ENCODE measurements around the gene CHD6. TPM values are rescaled to one million over a fixed set of nuclear protein-coding genes. Genes with fewer than 3 reads are reported as not detected.

Gene CHD6
- total RNA-seq, 1 experiment from 2014 or later, result 51.1 TPM

- Histone ChIP-seq H3K9me3 (ENCODE audit: insufficient read depth, low read depth) (no peaks in the 10 kb centered on the region), H4K20me1 (ENCODE audit: insufficient read depth) (no peaks in the 10 kb centered on the region), H3F3A (ENCODE audit: insufficient read depth, low read depth) (no peaks in the 10 kb centered on the region), H2AFZ (no peak overlapping the region), H3K27me3 (ENCODE audit: insufficient read depth, low read depth) (no peaks in the 10 kb centered on the region), H3K36me3 (ENCODE audit: low read depth) (peaks cover 13% of the 10 kb centered on the region; the same call in 1 of the 2 replicates), H3K4me1 (replicated peaks; ENCODE audit: insufficient read depth) (no peaks in the 10 kb centered on the region), H3K79me2 (ENCODE audit: low read depth) (no peaks in the 10 kb centered on the region), H3K9me2 (ENCODE audit: insufficient read depth) (no peaks in the 10 kb centered on the region), H3K27ac (no peak overlapping the region), H3K4me2 (no peak overlapping the region), H3K4me3 (no peak overlapping the region)
- DNase-seq, result no peak
- ChIA-PET CTCF (no interaction called here), POLR2A (ENCODE audit: unreplicated experiment) (no interaction called here)
- no TSS peak for BruUV-seq (replicated peaks)
- no peak for TF ChIP-seq EZH2 (IDR thresholded peaks at IDR 0.05; ENCODE audit: low read depth)
- TF ChIP-seq CTCF (conservative IDR thresholded peaks at IDR 0.05), result no peak
- intact Hi-C loops (cut with micrococcal nuclease; ENCODE audit: unreplicated experiment), result no loop called here
These were observed 148.3 kb downstream of the CHD6 start for GRCh38 chr20:41469868-41470267.

GRCh38 chr20:41468994-41469600 is 149.1 kb downstream of the CHD6 start:
- Histone ChIP-seq H3K4me1 (replicated peaks; ENCODE audit: insufficient read depth) (no peaks in the 10 kb centered on the region), H2AFZ (no peak overlapping the region), H3K27ac (no peak overlapping the region), H3K9me2 (ENCODE audit: insufficient read depth) (no peaks in the 10 kb centered on the region), H3F3A (ENCODE audit: insufficient read depth, low read depth) (no peaks in the 10 kb centered on the region), H3K27me3 (ENCODE audit: insufficient read depth, low read depth) (no peaks in the 10 kb centered on the region), H3K9me3 (ENCODE audit: insufficient read depth, low read depth) (no peaks in the 10 kb centered on the region), H3K79me2 (ENCODE audit: low read depth) (no peaks in the 10 kb centered on the region), H3K4me3 (no peak overlapping the region), H4K20me1 (ENCODE audit: insufficient read depth) (no peaks in the 10 kb centered on the region), H3K4me2 (no peak overlapping the region), H3K36me3 (ENCODE audit: low read depth) (peaks cover 13% of the 10 kb centered on the region; the same call in 1 of the 2 replicates)
- ChIA-PET CTCF (no interaction called here), POLR2A (ENCODE audit: unreplicated experiment) (interaction anchor here (0.6 kb wide), 1 partner anchor 9 kb away, joined by 5 read pairs; no protein-coding TSS in a partner anchor)
- no peak for DNase-seq
- intact Hi-C loops (cut with micrococcal nuclease; ENCODE audit: unreplicated experiment), result no loop called here
- TF ChIP-seq CTCF (conservative IDR thresholded peaks at IDR 0.05) (no peak), EZH2 (IDR thresholded peaks at IDR 0.05; ENCODE audit: low read depth) (no peak)
- BruUV-seq (replicated peaks), result no TSS peak

- Histone ChIP-seq H4K20me1 (ENCODE audit: insufficient read depth) (no peaks in the 10 kb centered on the region), H3K36me3 (ENCODE audit: low read depth) (peaks cover 13% of the 10 kb centered on the region; the same call in 1 of the 2 replicates), H3K4me1 (replicated peaks; ENCODE audit: insufficient read depth) (no peaks in the 10 kb centered on the region), H3K4me3 (no peak overlapping the region), H3F3A (ENCODE audit: insufficient read depth, low read depth) (no peaks in the 10 kb centered on the region), H3K27me3 (ENCODE audit: insufficient read depth, low read depth) (no peaks in the 10 kb centered on the region), H3K27ac (no peak overlapping the region), H3K79me2 (ENCODE audit: low read depth) (no peaks in the 10 kb centered on the region), H3K9me3 (ENCODE audit: insufficient read depth, low read depth) (no peaks in the 10 kb centered on the region), H3K9me2 (ENCODE audit: insufficient read depth) (no peaks in the 10 kb centered on the region), H2AFZ (no peak overlapping the region), H3K4me2 (no peak overlapping the region)
- POLR2A ChIA-PET (ENCODE audit: unreplicated experiment), result no interaction called here
- CTCF ChIA-PET, result no interaction called here
- no TSS peak for BruUV-seq (replicated peaks)
- no peak for DNase-seq
- intact Hi-C loops (cut with micrococcal nuclease; ENCODE audit: unreplicated experiment), result no loop called here
- TF ChIP-seq CTCF (conservative IDR thresholded peaks at IDR 0.05) (no peak), EZH2 (IDR thresholded peaks at IDR 0.05; ENCODE audit: low read depth) (no peak)
These were observed 150.5 kb downstream of the CHD6 start for GRCh38 chr20:41467690-41468089.

Measured in PC-9 (cell line).